Osteoblast (primary cell): ENCODE data around the gene RMND5A. TPM values are rescaled to one million over a fixed set of nuclear protein-coding genes. Genes with fewer than 3 reads are reported as not detected.

Source experiments
- DNase-seq: peaks from one replicate; pipeline ENCODE4 v3.0.0; 2011; ENCODE audit warnings: low spot score, mixed read lengths; ENCODE audit not compliant: insufficient read length; ENCODE audit errors: missing footprints
- H2AFZ ChIP-seq: 2 replicates; pipeline ENCODE4 v1.6.0; 2011; ENCODE audit warnings: mild to moderate bottlenecking, low read length
- H3K27ac ChIP-seq: 2 replicates; pipeline ENCODE4 v1.5.1; 2011; ENCODE audit warnings: mild to moderate bottlenecking, low read depth, low read length, moderate library complexity
- H3K27me3 ChIP-seq: 2 replicates; pipeline ENCODE4 v1.6.0; 2012; ENCODE audit warnings: mild to moderate bottlenecking, control low read depth, inconsistent platforms, low read length, moderate library complexity; ENCODE audit not compliant: insufficient read depth
- H3K36me3 ChIP-seq: 2 replicates; pipeline ENCODE4 v1.5.1; 2011; ENCODE audit warnings: mild to moderate bottlenecking, low read length, control low read depth, moderate library complexity; ENCODE audit not compliant: insufficient read depth
- H3K4me1 ChIP-seq: 2 replicates; pipeline ENCODE4 v1.5.1; 2011; ENCODE audit warnings: mild to moderate bottlenecking, low read length, control low read depth, moderate library complexity; ENCODE audit not compliant: insufficient read depth
- H3K4me2 ChIP-seq: 2 replicates; pipeline ENCODE4 v1.6.0; 2011; ENCODE audit warnings: mild to moderate bottlenecking, low read length; ENCODE audit not compliant: insufficient read depth
- H3K4me3 ChIP-seq: fragments of 200-600 bp; sonication (generic); 3 replicates; pipeline ENCODE4 v1.5.1; 2012; ENCODE audit warnings: mild to moderate bottlenecking, low read length, inconsistent platforms; ENCODE audit not compliant: insufficient read depth
- H3K79me2 ChIP-seq: 2 replicates; pipeline ENCODE4 v1.6.0; 2012; ENCODE audit warnings: mild to moderate bottlenecking, low read length, control low read depth, inconsistent platforms; ENCODE audit not compliant: insufficient read depth
- H3K9me3 ChIP-seq: 2 replicates; pipeline ENCODE4 v1.5.1; 2011; ENCODE audit warnings: low read depth, low read length, control low read depth
- H4K20me1 ChIP-seq: 2 replicates; pipeline ENCODE4 v1.6.0; 2012; ENCODE audit warnings: mild to moderate bottlenecking, low read length, control low read depth; ENCODE audit not compliant: insufficient read depth
- CTCF ChIP-seq: IDR thresholded peaks from 2 replicates; pipeline ENCODE4 v1.5.1; 2011; ENCODE audit warnings: mild to moderate bottlenecking, low read depth, low read length, moderate library complexity; ENCODE audit errors: extremely low read depth
- total RNA-seq: library from RNA; depleted of rRNA; stranded (reverse); fragments of >200 nt; gene quantifications from 2 replicates; pipeline ENCODE4 v1.2.3, GENCODE V29; 2012

Gene RMND5A
- total RNA-seq, 1 donor = 16.3 TPM

DNA sequence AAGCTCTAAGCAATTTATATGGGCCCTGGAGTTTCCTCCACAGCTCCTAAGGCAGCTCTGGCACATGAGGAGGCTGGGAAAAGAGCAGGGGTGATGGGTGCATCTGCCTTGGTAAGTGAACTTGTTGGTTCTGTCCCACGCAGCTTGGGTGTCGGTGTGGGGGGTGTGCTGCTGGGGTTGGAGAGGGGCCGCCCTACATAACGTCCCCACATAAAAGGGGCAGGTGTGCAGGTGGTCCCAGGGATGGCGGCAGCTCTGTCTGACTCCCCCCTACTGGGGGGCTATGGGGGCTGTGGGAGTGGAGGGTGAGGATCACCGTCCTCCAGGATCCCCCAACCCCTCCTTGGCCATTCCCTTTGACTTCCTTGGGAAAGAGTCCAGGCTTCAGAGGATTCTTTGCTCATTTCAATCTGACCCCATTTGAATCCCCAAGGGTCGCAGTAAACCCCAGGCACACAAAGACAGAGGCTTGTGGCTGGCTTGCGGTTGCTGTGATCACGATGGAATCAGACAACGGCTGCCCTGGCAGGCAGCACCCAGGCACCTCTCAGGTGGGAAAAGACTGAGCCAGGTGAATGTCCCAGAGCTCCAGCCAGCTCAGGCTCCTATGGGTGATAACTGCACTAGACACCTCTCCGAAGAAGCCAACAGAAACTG, 105.1 kb downstream of the RMND5A start:
- Histone ChIP-seq H4K20me1 (no peaks in the 10 kb centered on the region), H3K4me2 (no peak overlapping the region), H3K79me2 (no peaks in the 10 kb centered on the region), H3K4me3 (no peak overlapping the region), H3K36me3 (no peaks in the 10 kb centered on the region), H3K27ac (no peak overlapping the region), H3K4me1 (no peaks in the 10 kb centered on the region), H2AFZ (no peak overlapping the region), H3K27me3 (peaks cover 9% of the 10 kb centered on the region), H3K9me3 (no peaks in the 10 kb centered on the region)
- no peak for TF ChIP-seq CTCF
- DNase-seq = no peak

DNA sequence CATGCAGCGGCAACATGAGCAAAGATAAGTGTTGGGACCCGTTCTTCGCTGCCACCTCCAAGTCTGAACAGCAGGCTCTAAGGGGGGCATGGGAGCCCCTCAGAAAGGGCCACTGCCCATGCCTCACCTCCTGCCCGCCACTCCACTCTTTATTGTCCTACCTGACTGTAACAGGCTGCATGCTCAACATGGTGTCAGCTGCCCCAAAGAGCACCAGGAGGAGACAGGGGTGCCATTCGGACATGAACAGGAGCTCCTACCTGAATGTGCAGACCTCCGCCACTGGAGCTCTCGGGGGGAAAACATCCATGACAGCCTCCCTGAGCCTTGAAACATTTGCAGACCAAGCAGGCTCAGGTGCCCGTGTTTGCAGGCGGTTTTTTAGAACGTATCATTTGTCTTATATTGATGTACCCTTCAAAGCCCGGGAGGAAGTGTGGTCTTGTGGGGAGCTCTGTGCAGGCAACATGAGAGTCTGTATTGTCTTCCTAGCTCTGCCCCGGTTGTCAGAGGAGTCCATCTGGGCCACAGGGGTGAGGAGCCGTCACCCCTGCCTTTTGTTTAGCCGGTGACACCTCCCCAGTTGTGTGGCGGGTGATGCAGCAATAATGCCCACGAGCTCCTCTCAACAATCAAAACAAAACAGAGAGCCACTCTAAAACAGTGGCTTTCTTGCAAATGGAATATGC, 105.7 kb downstream of the RMND5A start:
- H3K4me3 ChIP-seq = no peak overlapping the region
- H3K79me2 ChIP-seq = no peaks in the 10 kb centered on the region
- peaks cover 9% of the 10 kb centered on the region for H3K27me3 ChIP-seq
- no peak for DNase-seq
- no peaks in the 10 kb centered on the region for H3K36me3 ChIP-seq
- no peaks in the 10 kb centered on the region for H3K4me1 ChIP-seq
- H4K20me1 ChIP-seq = no peaks in the 10 kb centered on the region
- no peak overlapping the region for H2AFZ ChIP-seq
- no peaks in the 10 kb centered on the region for H3K9me3 ChIP-seq
- H3K4me2 ChIP-seq = no peak overlapping the region
- no peak for TF ChIP-seq CTCF
- no peak overlapping the region for H3K27ac ChIP-seq

GRCh38 chr2:86826951-86827350, 106.9 kb downstream of the RMND5A start:
- no peaks in the 10 kb centered on the region for H3K36me3 ChIP-seq
- TF ChIP-seq CTCF = no peak
- H3K79me2 ChIP-seq = no peaks in the 10 kb centered on the region
- peaks cover 16% of the 10 kb centered on the region for H3K27me3 ChIP-seq
- H4K20me1 ChIP-seq = no peaks in the 10 kb centered on the region
- no peaks in the 10 kb centered on the region for H3K9me3 ChIP-seq
- no peak overlapping the region for H2AFZ ChIP-seq
- no peak overlapping the region for H3K4me2 ChIP-seq
- H3K4me3 ChIP-seq = no peak overlapping the region
- H3K27ac ChIP-seq = no peak overlapping the region
- H3K4me1 ChIP-seq = no peaks in the 10 kb centered on the region
- no peak for DNase-seq

Other genes with a start within 250 kb of the RMND5A start
- 76.0 and 84.3 TPM in 2 replicates for gene CHMP3, start 156.8 kb upstream of the RMND5A start, total RNA-seq
- 28.2 and 37.4 TPM in 2 replicates for gene RNF103, start 96.4 kb upstream of the RMND5A start, total RNA-seq
- gene CD8A, start 70.6 kb downstream of the RMND5A start, total RNA-seq = not detected in 2 replicates
- not detected in 2 replicates for gene CD8B, start 141.6 kb downstream of the RMND5A start, total RNA-seq
- under 0.01 and 0.29 TPM in 2 replicates for gene RGPD1, start 221.8 kb downstream of the RMND5A start, total RNA-seq